DOHH2 (cell line): Measurements from ENCODE around the gene LMO2.

Source experiments
- CTCF ChIP-seq: fragments of 200-600 bp; sonication (generic); IDR thresholded peaks from one replicate; pipeline ENCODE4 v1.5.1; 2014; ENCODE audit warnings: antibody characterized with exemption, mild to moderate bottlenecking, low read depth, low read length; ENCODE audit not compliant: poor library complexity, severe bottlenecking
- EZH2phosphoT487 ChIP-seq: fragments of 200-600 bp; sonication (generic); IDR thresholded peaks from 2 replicates; pipeline ENCODE4 v1.6.1; 2017; ENCODE audit warnings: borderline replicate concordance, mild to moderate bottlenecking, antibody characterized with exemption, low read length, moderate library complexity, mixed read lengths

GRCh38 chr11:33907421-33907820, 15.5 kb upstream of the LMO2 start:
- TF ChIP-seq CTCF, result no peak
- TF ChIP-seq EZH2phosphoT487, result no peak
